Measurements from ENCODE around the gene SPI1. TPM values are rescaled to one million over a fixed set of nuclear protein-coding genes. Genes with fewer than 3 reads are reported as not detected.

The SPI1 gene
- total and polyA plus RNA-seq, 2 experiments from 2014 or later = 0.30 TPM; not detected in 1

DNA sequence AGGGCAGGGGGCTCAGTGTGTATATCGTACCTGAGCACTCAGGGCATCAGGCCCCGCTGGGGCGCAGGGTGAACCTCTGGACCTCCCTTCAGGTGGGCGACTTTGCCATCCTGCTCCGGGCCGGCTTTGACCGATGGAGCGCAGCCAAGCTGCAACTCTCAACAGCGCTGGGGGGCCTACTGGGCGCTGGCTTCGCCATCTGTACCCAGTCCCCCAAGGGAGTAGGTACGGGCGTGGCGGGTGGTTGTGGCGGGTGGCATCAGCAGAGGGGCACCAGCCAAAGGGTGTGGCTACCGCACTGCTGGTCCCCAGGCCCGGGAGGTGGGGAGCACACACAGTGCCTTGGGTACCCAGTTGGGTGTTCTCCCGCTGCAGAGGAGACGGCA is 36.3 kb upstream of the SPI1 start:
- H3K4me1 ChIP-seq (ENCODE audit: insufficient read depth) = peaks cover 68% of the 10 kb centered on the region
- no peak for DNase-seq
- no peak overlapping the region for H2AFZ ChIP-seq
- peaks cover 72% of the 10 kb centered on the region for H3F3A ChIP-seq (ENCODE audit: insufficient read depth)
- peak overlapping the region; percentile 54; the same call in 1 of the 2 replicates for H3K27ac ChIP-seq
- peaks cover 40% of the 10 kb centered on the region for H3K79me2 ChIP-seq (ENCODE audit: insufficient read depth)
- no peaks in the 10 kb centered on the region for H3K9me2 ChIP-seq (ENCODE audit: insufficient read depth)
- in situ Hi-C loops (cut with MboI) = no loop called here
- 86% methylated on average over 18 to 19 of the region's 19 CpGs for WGBS, 2 experiments (ENCODE audit: low coverage in 1 of 2, low lambda C conversion rate in 2 of 2, missing lambda C conversion rate in 2 of 2)
- H3K9ac ChIP-seq = peak overlapping the region; percentile 52; the same call in 1 of the 2 replicates
- TF ChIP-seq EZH2 (IDR thresholded peaks at IDR 0.05; ENCODE audit: insufficient read depth, poor library complexity, severe bottlenecking) (no peak), EZH2phosphoT487 (IDR thresholded peaks at IDR 0.05; ENCODE audit: insufficient read depth, low read depth) (no peak)
- H4K20me1 ChIP-seq (ENCODE audit: insufficient read depth) = no peaks in the 10 kb centered on the region
- H3K27me3 ChIP-seq (replicated peaks; ENCODE audit: insufficient read depth) = no peaks in the 10 kb centered on the region
- no peaks in the 10 kb centered on the region for H3K9me3 ChIP-seq (ENCODE audit: low read depth)
- H3K4me2 ChIP-seq (ENCODE audit: unreplicated experiment) = no peak overlapping the region
- no peak overlapping the region for H3K4me3 ChIP-seq
- peaks cover 11% of the 10 kb centered on the region; the same call in 1 of the 2 replicates for H3K36me3 ChIP-seq (ENCODE audit: low read depth)

DNA sequence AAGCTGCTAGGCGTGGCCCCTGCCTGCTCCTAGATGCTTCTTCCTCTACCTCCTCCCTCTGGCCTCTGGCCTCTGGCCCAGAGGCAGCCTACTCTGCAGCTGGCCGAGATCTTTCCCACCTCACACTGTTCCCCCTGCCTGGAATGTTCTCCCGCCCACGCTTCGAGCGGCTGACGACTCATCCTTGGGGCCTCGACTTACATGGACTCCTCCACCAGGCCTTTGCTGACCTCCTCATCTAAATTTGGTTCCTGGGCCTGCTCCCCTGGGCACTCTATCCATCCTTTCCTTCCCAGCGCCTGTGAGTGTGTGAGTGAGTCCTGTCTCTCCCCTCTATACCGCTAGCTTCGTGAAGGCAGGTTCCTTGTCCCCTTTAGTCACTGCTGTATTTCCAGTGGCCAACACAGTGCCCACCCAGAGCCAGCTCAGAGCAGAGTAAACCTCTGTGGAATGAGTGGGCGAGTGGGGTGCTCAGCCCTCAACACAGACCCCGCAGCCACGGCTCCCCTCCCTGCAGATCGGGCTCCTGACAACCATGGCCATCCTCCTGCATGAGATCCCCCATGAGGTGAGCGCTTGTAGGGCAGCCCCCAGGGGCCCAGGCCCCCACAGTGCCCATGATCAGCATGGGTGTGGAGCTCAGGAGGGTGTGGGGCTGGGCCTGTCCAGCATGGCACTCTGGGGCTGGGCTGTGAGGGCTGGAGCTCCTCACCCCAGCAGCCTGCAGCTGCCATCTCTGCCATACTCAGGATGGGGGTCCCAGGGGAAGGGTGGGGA is 35.7 kb upstream of the SPI1 start:
- WGBS, 2 experiments (ENCODE audit: low coverage in 1 of 2, low lambda C conversion rate in 2 of 2, missing lambda C conversion rate in 2 of 2) = 34% methylated on average over 16 of the region's 16 CpGs
- Histone ChIP-seq H3K9me2 (ENCODE audit: insufficient read depth) (no peaks in the 10 kb centered on the region), H3K4me2 (ENCODE audit: unreplicated experiment) (peak overlapping the region; percentile 8), H2AFZ (no peak overlapping the region), H3F3A (ENCODE audit: insufficient read depth) (peaks cover 75% of the 10 kb centered on the region), H3K4me1 (ENCODE audit: insufficient read depth) (peaks cover 68% of the 10 kb centered on the region), H3K27me3 (replicated peaks; ENCODE audit: insufficient read depth) (no peaks in the 10 kb centered on the region), H3K79me2 (ENCODE audit: insufficient read depth) (peaks cover 46% of the 10 kb centered on the region), H3K4me3 (peak overlapping the region; percentile 14; the same call in 1 of the 2 replicates), H3K36me3 (ENCODE audit: low read depth) (peaks cover 10% of the 10 kb centered on the region; the same call in 1 of the 2 replicates), H3K27ac (peak overlapping the region; percentile 54), H3K9me3 (ENCODE audit: low read depth) (no peaks in the 10 kb centered on the region), H4K20me1 (ENCODE audit: insufficient read depth) (no peaks in the 10 kb centered on the region), H3K9ac (peak overlapping the region; percentile 52; the same call in 1 of the 2 replicates)
- TF ChIP-seq EZH2 (IDR thresholded peaks at IDR 0.05; ENCODE audit: insufficient read depth, poor library complexity, severe bottlenecking) (no peak), EZH2phosphoT487 (IDR thresholded peaks at IDR 0.05; ENCODE audit: insufficient read depth, low read depth) (no peak)
- DNase-seq = peak; percentile 82
- in situ Hi-C loops (cut with MboI) = no loop called here

DNA sequence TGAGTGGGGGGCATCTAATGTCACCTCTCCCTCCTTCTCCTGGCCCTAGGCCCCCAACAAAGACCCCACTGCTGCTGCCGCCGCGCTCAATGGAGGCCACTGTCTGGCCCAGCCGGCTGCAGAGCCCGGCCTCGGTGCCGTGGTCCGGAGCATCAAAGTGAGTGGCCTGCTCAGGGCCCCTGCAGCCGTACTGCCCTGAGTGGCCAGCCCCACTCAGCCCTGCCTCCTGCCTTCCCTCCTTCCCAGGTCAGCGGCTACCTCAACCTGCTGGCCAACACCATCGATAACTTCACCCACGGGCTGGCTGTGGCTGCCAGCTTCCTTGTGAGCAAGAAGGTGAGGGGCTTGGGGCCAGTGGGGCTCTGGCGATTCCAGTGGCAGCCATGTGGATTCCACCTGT is 35.0 kb upstream of the SPI1 start:
- no peaks in the 10 kb centered on the region for H3K9me3 ChIP-seq (ENCODE audit: low read depth)
- peak overlapping the region; percentile 8 for H3K4me2 ChIP-seq (ENCODE audit: unreplicated experiment)
- TF ChIP-seq EZH2 (IDR thresholded peaks at IDR 0.05; ENCODE audit: insufficient read depth, poor library complexity, severe bottlenecking) = no peak
- no peak for TF ChIP-seq EZH2phosphoT487 (IDR thresholded peaks at IDR 0.05; ENCODE audit: insufficient read depth, low read depth)
- peaks cover 72% of the 10 kb centered on the region for H3F3A ChIP-seq (ENCODE audit: insufficient read depth)
- DNase-seq = no peak
- no peaks in the 10 kb centered on the region for H3K9me2 ChIP-seq (ENCODE audit: insufficient read depth)
- H3K9ac ChIP-seq = 0 out of 2 replicates have a peak overlapping the region, but pooled peaks have one; percentile 52
- no peaks in the 10 kb centered on the region for H3K27me3 ChIP-seq (replicated peaks; ENCODE audit: insufficient read depth)
- H3K4me3 ChIP-seq = no peak overlapping the region
- 85 to 88% methylated on average over 13 of the region's 13 CpGs for WGBS, 2 experiments (ENCODE audit: low coverage in 1 of 2, low lambda C conversion rate in 2 of 2, missing lambda C conversion rate in 2 of 2)
- peak overlapping the region; percentile 54 for H3K27ac ChIP-seq
- in situ Hi-C loops (cut with MboI) = no loop called here
- H2AFZ ChIP-seq = no peak overlapping the region
- no peaks in the 10 kb centered on the region for H4K20me1 ChIP-seq (ENCODE audit: insufficient read depth)
- peaks cover 2% of the 10 kb centered on the region; the same call in 1 of the 2 replicates for H3K36me3 ChIP-seq (ENCODE audit: low read depth)
- H3K4me1 ChIP-seq (ENCODE audit: insufficient read depth) = peaks cover 65% of the 10 kb centered on the region
- peaks cover 52% of the 10 kb centered on the region for H3K79me2 ChIP-seq (ENCODE audit: insufficient read depth)

DNA sequence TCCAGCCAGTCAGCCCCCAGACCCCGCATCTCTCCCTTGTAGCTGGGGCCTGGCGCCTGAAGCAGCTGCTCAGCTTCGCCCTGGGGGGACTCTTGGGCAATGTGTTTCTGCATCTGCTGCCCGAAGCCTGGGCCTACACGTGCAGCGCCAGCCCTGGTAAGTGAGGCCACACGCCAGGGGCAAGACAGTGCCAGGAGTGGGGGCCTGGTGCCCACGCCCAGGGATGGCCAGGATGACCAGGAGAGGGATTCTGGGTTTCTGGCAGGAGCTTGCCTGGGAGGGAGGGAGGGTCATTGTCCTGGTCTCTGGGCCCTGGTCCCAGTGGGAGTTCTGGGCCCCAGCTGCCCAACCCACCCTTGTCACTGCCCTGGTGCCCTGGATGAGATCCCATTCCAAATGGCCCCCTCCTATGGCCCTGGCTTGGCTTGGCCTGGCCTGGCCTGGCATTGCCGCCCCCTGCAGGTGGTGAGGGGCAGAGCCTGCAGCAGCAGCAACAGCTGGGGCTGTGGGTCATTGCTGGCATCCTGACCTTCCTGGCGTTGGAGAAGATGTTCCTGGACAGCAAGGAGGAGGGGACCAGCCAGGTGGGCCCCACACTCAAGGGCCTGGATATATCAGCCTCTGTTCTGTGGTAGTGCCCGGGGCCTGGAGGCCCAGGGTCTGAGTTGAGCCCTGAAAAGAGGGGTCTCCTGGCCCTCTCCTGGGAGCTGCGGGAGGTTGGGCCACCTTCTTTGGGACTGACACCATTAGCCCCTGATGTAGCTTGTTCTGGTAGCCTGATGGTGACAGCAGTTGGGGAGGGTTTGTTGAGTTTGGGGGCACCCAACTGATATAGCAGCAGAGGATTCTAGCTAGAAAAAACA is 33.8 kb upstream of the SPI1 start:
- TF ChIP-seq EZH2phosphoT487 (IDR thresholded peaks at IDR 0.05; ENCODE audit: insufficient read depth, low read depth) (no peak), EZH2 (IDR thresholded peaks at IDR 0.05; ENCODE audit: insufficient read depth, poor library complexity, severe bottlenecking) (no peak)
- no peaks in the 10 kb centered on the region; the same call in 1 of the 2 replicates for H3K36me3 ChIP-seq (ENCODE audit: low read depth)
- peaks cover 42% of the 10 kb centered on the region for H3K79me2 ChIP-seq (ENCODE audit: insufficient read depth)
- in situ Hi-C loops (cut with MboI) = no loop called here
- H3K4me2 ChIP-seq (ENCODE audit: unreplicated experiment) = no peak overlapping the region
- peak; percentile 75 for DNase-seq
- H3K4me1 ChIP-seq (ENCODE audit: insufficient read depth) = peaks cover 63% of the 10 kb centered on the region
- H3K4me3 ChIP-seq = no peak overlapping the region
- H3K9me3 ChIP-seq (ENCODE audit: low read depth) = no peaks in the 10 kb centered on the region
- WGBS, 2 experiments (ENCODE audit: low coverage in 1 of 2, low lambda C conversion rate in 2 of 2, missing lambda C conversion rate in 2 of 2) = 74 to 79% methylated on average over 12 of the region's 12 CpGs
- H4K20me1 ChIP-seq (ENCODE audit: insufficient read depth) = no peaks in the 10 kb centered on the region
- no peaks in the 10 kb centered on the region for H3K9me2 ChIP-seq (ENCODE audit: insufficient read depth)
- no peak overlapping the region for H3K9ac ChIP-seq
- H2AFZ ChIP-seq = no peak overlapping the region
- H3F3A ChIP-seq (ENCODE audit: insufficient read depth) = peaks cover 68% of the 10 kb centered on the region
- no peaks in the 10 kb centered on the region for H3K27me3 ChIP-seq (replicated peaks; ENCODE audit: insufficient read depth)
- H3K27ac ChIP-seq = no peak overlapping the region
